Activated CD8-positive, alpha-beta memory T cell treated with anti-CD3 and anti-CD28 coated beads, Interleukin-2, amount 50 U/mL, for 24 hours (primary cell): ENCODE results near the gene PIP4P1.

Experiments used
- DNase-seq: peaks from one replicate; pipeline ENCODE4 v3.0.0-alpha.2; 2020; ENCODE audit errors: extremely low read depth

Gene PIP4P1

GRCh38 chr14:20436363-20436755 lies 24.9 kb downstream of the PIP4P1 start:
- no peak for DNase-seq

DNA sequence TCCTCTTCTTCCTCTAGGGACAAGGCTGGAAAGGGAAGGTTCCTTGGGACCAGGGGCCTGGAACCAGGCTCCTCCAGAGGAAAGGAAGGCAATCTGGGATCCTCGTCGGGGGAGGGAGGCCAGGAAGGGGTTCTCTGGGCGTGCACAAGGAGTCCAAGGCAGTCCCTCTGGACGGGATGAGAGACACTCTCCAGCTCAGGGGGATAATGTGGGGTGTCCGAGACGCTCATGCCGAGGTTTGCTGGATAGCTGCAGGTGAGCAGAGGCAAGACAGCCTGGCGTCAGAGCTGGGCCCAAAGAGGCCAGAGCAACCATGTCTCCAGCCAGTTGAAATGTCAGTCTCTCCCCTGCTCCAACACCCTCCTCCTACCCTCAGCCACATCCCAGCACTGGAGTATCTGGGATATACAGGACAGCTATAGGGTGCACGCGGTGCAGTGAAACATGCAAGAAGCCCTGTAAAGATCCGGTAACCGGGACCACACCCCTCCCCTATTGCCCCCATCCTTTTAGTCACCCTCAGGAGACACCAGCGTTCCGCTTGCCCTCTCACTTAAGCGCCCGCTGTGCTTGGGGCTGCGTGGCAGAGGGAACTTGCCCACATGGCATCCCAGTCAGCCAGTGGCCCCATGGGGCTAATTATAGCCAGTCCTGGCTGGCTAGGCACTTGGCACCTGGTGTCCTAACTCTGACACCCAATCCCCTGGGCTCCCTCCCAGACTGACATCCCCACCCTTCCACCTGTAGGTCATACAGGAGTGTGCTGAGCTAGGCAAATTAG lies 25.5 kb downstream of the PIP4P1 start, which contains the start of gene KLHL33:
Gene KLHL33, minus strand, starts transcription at position 585 of the 781 bp plus-strand sequence. Its CDS starts 355 bp downstream, at position 230.
- no peak for DNase-seq

- no peak for DNase-seq
Measured at GRCh38 chr14:20434701-20435581, 26.3 kb downstream of the PIP4P1 start.

DNA sequence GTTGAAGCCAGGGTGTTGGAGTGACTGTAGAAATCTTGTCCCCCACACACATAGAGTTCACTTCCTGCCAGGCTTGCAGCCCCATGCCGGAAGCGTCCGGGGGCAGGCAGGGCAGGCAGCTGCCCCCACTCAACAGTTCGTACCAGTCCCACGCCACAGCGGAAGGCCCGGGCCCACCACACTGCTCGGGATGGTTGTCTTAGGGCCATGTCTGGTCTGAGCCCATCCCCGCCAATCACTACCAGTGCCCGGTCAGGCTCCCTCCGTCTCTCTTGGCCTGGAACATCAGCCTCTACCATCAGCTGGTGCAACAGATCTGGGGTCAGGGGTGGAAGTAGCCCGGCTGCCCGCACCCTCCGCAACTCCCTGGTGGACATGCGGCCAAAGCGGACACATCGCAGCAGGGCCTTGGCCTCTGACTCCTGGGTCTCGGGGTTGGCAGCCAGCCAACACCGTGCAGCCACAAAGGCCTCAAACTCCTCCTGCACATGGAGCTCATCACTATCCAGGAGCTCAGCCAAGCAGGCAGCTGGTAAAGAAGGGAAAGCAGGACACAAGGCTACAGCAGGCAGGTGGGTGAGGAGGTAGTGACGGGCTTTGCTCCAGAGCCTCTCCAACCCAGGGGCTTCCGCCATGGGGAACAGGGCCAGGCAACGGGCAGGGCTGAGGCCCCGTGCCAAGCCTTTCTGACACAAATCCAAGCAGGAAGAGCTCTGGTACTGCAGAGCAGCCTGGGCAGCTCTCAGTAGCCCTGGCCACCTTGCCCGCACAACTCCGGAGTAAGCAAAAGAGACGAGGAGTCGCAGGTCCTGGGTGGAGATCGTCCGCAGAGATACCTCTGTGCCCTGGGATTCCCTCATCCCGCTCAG lies 31.2 kb downstream of the PIP4P1 start:
- DNase-seq = no peak

DNA sequence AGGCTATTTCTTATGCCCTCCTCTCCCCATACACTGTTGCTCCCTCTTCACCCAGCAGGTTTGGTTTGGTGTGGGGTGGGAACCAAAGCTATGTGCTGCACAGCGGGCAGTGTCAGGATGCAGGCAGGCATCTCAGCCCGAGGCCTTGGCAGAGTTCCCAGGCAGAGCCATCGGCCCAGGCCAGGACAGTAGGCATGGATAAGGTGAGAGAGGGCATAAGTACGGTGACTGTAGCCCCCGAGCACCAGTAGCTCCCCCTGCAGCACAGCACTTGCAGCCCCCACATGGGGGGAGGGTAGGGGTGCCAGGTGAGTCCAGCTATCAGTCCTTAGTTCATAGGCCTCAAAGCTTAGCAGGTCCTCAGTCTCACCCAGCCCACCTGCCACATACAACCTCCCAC lies 32.4 kb downstream of the PIP4P1 start:
- no peak for DNase-seq

DNA sequence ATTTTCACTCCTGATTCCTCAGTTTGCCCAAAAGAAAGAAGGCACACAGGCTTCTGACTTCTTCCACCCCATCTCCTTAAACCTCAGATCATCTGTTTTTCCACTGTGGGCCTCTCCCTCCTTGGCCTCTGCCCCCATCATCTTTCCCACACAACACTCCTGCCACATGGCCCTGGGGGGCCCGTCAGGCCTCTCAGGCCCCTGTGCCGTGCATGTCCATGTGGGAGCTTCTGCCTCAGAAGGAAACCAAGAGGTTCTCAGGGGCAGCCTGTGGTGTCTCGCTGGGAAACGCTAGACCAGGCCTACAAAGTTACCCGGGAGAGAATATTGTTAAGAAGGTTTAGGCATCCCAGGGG lies 33.2 kb downstream of the PIP4P1 start:
- no peak for DNase-seq

GRCh38 chr14:20427231-20428009 lies 33.8 kb downstream of the PIP4P1 start:
- DNase-seq = no peak

GRCh38 chr14:20424851-20425250 lies 36.4 kb downstream of the PIP4P1 start:
- no peak for DNase-seq

GRCh38 chr14:20422886-20423285 lies 38.3 kb downstream of the PIP4P1 start:
- DNase-seq = no peak

GRCh38 chr14:20421267-20421666 lies 40.0 kb downstream of the PIP4P1 start:
- no peak for DNase-seq

DNA sequence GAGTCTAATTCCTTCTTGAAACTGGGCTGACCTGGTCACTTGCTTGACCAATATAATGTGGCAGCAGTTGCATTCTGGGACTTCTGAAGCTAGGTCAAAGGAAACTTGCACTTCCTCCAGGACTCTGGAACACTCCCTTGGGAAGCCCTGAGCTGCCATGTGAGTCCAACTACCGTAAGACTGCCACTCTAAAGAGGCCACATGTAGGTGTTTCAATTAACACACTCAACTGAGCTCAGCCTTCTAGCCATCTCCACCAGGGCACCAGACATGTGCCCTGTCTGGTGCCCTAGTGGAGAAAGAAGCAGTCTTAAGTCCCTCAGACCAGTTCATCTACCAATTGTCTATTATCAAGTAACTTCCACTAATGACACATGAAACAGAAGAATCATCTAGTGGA lies 41.8 kb downstream of the PIP4P1 start:
- no peak for DNase-seq

GRCh38 chr14:20418501-20418909 lies 42.7 kb downstream of the PIP4P1 start:
- no peak for DNase-seq

DNA sequence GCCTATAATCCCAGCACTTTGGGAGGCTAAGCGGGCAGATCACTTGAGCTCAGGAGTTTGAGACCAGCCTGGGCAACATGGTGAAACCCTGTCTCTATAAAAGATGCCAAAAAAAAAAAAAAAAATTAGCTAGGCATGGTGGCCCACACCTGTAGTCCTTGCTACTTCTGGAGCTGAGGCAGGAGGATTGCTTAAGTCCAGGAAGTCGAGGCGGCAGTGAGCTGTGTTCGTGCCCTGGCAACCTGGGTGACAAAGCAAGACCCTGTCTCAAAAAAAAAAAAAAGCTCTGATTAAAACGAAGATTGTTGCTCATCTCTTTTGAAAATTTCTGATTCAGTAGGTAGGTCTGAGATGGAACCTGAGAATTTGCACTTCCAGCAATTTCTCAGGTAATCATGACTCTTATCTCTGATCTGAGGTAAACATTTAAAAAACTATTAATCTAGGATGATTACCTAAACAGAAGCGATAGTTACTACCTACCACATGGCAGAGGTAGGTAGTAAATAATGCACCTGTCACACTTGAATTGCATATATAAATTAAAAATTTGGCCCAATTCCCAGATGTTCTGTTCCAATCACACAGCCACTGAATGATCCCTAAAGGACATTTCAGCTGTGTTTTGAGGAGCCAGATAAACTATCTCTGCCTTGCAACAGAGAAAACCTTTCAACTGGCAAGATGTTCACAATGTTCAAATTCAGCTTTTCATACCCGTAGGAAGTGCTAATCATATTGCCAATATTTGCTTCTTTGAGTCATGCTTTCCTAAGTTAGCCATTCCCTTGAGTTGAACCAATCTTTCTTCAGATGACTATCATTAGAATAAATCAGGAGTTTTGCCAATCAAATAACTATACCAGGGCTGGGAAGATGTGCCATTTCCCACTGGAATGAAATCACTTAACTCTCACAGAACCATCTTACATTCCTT lies 43.7 kb downstream of the PIP4P1 start:
- DNase-seq = no peak

GRCh38 chr14:20416223-20416622 lies 45.0 kb downstream of the PIP4P1 start:
- no peak for DNase-seq

DNA sequence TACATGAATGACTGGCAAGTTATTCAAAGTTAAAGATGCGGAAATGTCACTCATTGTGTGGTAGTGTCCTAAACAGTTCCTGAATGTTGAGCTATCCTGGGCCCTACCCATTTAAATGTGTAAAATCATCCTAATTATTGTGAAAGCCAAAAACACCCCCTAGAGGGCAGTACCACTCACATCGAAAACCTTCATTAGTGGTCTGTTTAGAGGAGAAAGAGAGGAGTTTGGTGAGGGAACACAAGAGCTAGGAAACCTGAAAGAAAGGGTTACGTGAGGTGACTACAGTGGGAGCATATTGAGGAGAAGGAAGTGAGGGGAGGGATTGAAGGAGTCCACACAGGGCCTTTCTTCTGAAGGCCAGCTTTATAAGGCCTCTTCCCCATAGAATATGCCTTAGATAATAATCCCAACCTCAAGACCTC lies 45.4 kb downstream of the PIP4P1 start:
- no peak for DNase-seq

DNA sequence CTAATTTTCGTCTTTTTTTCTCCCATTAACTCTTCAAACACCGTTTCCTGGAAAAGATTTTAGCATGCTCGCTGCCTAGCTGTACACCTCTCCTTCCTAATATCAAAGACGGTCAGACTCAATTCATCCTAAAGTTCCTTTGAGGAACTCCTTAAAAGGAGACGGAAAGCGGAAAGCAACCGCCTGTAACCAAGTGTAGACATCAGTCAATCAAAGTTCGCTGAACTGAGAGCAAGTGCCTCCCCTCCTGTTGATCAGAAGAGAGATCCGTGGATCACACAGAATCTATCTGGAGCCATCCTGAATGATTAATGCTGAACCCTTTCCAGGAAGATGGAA lies 47.5 kb downstream of the PIP4P1 start:
- no peak for DNase-seq

DNA sequence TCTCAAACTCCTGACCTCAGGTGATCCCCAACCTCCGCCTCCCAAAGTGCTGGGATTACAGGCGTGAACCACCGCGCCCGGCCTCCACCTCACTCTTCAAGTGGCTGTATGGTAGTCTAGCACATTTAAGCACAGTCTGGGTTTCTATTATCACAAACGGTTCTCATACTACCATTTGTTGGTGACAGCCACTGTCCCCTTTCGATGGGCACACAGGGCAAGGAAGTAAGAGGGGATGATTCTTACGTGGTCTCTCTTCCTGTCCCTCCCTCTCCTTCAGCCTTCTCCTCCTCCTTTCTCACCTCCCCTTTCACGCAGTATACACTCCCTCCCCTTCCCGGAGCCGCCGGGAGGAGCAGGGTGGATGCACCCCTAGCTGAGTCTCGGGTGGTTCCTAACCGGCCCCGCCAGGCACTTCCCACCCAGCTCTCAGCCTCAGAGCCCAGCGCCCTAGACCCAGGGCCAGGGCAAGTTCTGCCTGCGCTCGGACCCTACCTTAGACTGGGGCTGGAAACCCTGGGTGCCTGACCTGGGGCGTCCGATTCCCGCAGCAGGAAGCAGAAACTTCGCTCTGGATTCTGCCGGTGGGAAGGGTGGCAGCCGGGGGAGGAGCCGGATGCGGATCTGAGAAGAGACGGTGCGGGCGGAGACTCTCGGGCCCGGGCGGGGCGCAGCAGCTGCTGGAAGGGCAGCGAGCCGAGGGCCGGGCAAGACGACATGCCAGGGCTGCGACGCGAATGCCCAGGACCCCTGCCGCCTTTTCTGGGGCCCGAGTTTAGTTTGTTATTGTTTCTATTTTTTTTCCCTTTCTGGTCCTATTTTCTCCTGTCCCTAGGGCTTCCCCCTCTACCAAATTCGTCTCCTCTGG lies 48.1 kb downstream of the PIP4P1 start, which contains the start of gene TEP1:
Gene TEP1, minus strand, starts transcription at position 626 of the 868 bp plus-strand sequence. CDS start 5,062 bp downstream, outside the sequence.
- DNase-seq = peak; percentile 40

DNA sequence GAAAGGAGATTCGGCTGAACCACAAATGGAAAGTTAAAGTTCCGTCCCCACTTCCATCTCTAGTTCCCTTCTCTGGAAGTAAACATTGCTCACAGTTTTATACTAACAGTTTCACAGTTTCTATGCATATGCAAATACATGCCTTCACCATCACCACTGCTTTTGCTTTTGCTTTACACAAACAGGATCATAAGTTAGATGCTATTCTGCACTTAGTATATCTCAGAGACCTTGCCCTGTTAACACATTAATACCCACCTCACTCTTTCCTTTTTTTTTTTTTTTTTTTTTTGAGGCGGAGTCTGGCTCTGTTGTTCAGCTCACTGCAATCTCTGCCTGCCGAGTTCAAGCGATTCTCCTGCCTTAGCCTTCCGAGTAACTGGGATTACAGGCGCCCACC lies 48.8 kb downstream of the PIP4P1 start:
- no peak for DNase-seq

GRCh38 chr14:20409226-20409625 lies 52.0 kb downstream of the PIP4P1 start:
- no peak for DNase-seq
